Stimulated activated CD8-positive, alpha-beta memory T cell treated with anti-CD3 and anti-CD28 coated beads, Interleukin-7, amount 100 ng/mL, for 1 hour (primary cell): ENCODE measurements around the gene NFYA.
"Not testable (repeated sequence)": the region's sequence is repeated elsewhere in the genome, so short reads cannot be mapped to it uniquely, and the experiment has no call there.

Source experiments
- DNase-seq, 2 donors: peaks; one replicate each; pipeline ENCODE4 v3.0.0-alpha.2; 2020; ENCODE audit warnings: low read depth in 2 of 2

Gene NFYA

GRCh38 chr6:41115027-41115426 lies 42.3 kb downstream of the NFYA start:
- not testable (repeated sequence) for DNase-seq

- no peak for DNase-seq
Measured at GRCh38 chr6:41119508-41119907, 46.7 kb downstream of the NFYA start.

GRCh38 chr6:41120058-41120457 lies 47.3 kb downstream of the NFYA start:
- no peak for DNase-seq

GRCh38 chr6:41122373-41122772 lies 49.6 kb downstream of the NFYA start:
- DNase-seq, result no peak

- no peak for DNase-seq
Measured at GRCh38 chr6:41122918-41123317, 50.1 kb downstream of the NFYA start.

- DNase-seq, result no peak
Measured at GRCh38 chr6:41125282-41125681, 52.5 kb downstream of the NFYA start.

GRCh38 chr6:41132254-41132653 lies 59.5 kb downstream of the NFYA start:
- DNase-seq, result no peak

- DNase-seq, result no peak
Measured at GRCh38 chr6:41135062-41135832, 62.5 kb downstream of the NFYA start.

- no peak for DNase-seq
Measured at GRCh38 chr6:41136911-41137310, 64.1 kb downstream of the NFYA start.

- no peak for DNase-seq
Measured at GRCh38 chr6:41147917-41148316, 75.1 kb downstream of the NFYA start.
